ENCODE results near the gene FRG2B. TPM values are rescaled to one million over a fixed set of nuclear protein-coding genes. Genes with fewer than 3 reads are reported as not detected.

FRG2B gene
- total and polyA plus RNA-seq, 10 donors: not detected

GRCh38 chr10:133618851-133619250 lies 7.7 kb downstream of the FRG2B start:
- TF ChIP-seq POLR2A (IDR thresholded peaks at IDR 0.05): no peak
- no peak for TF ChIP-seq POLR2AphosphoS5 (IDR thresholded peaks at IDR 0.05)
- no peak for TF ChIP-seq CTCF (IDR thresholded peaks at IDR 0.05 in 8 of 11, conservative IDR thresholded peaks at IDR 0.05 in 3 of 11)
- 73 to 90% (median 83%) methylated on average over 7 of the region's 7 CpGs for WGBS, 5 donors
- Histone ChIP-seq H3K4me1 (no peaks in the 10 kb centered on the region), H3K27ac (no peak overlapping the region), H3K9me3 (no peaks in the 10 kb centered on the region), H3K27me3 (replicated peaks in 1 of 7) (peaks cover 0 to 38% (median 5%) of the 10 kb centered on the region in 7 donors), H3K4me3 (no peak overlapping the region), H3K36me3 (no peaks in the 10 kb centered on the region)
- intact Hi-C loops (cut with DNase I; ENCODE audit: low total_unique reads): no loop called here
- no peak for DNase-seq

GRCh38 chr10:133617196-133617595 lies 9.4 kb downstream of the FRG2B start:
- Histone ChIP-seq H3K36me3 (no peaks in the 10 kb centered on the region), H3K4me1 (no peaks in the 10 kb centered on the region), H3K4me3 (no peak overlapping the region), H3K9me3 (peaks cover 0 to 6% (median 0%) of the 10 kb centered on the region in 8 donors), H3K27ac (no peak overlapping the region), H3K27me3 (replicated peaks in 1 of 7) (peaks cover 0 to 26% (median 5%) of the 10 kb centered on the region in 7 donors)
- TF ChIP-seq POLR2A (IDR thresholded peaks at IDR 0.05) (no peak), POLR2AphosphoS5 (IDR thresholded peaks at IDR 0.05) (no peak), CTCF (IDR thresholded peaks at IDR 0.05 in 8 of 11, conservative IDR thresholded peaks at IDR 0.05 in 3 of 11) (no peak)
- WGBS, 5 donors: 81 to 94% (median 91%) methylated on average over 7 of the region's 7 CpGs
- intact Hi-C loops (cut with DNase I; ENCODE audit: low total_unique reads): no loop called here
- no peak for DNase-seq

GRCh38 chr10:133616371-133617130 lies 10.0 kb downstream of the FRG2B start:
- intact Hi-C loops (cut with DNase I; ENCODE audit: low total_unique reads): no loop called here
- Histone ChIP-seq H3K27me3 (replicated peaks in 1 of 7) (peaks cover 0 to 20% (median under 1%) of the 10 kb centered on the region in 7 donors), H3K9me3 (peaks cover 0 to 7% (median 0%) of the 10 kb centered on the region in 8 donors), H3K4me3 (no peak overlapping the region), H3K4me1 (no peaks in the 10 kb centered on the region), H3K27ac (no peak overlapping the region), H3K36me3 (no peaks in the 10 kb centered on the region)
- DNase-seq: no peak
- 86 to 97% (median 93%) methylated on average over 8 of the region's 8 CpGs for WGBS, 5 donors
- TF ChIP-seq POLR2AphosphoS5 (IDR thresholded peaks at IDR 0.05) (no peak), POLR2A (IDR thresholded peaks at IDR 0.05) (no peak), CTCF (IDR thresholded peaks at IDR 0.05 in 8 of 11, conservative IDR thresholded peaks at IDR 0.05 in 3 of 11) (no peak)

GRCh38 chr10:133614830-133615580 lies 11.6 kb downstream of the FRG2B start:
- intact Hi-C loops (cut with DNase I; ENCODE audit: low total_unique reads): no loop called here
- Histone ChIP-seq H3K27me3 (replicated peaks in 1 of 7) (peaks cover 0 to 4% (median 0%) of the 10 kb centered on the region in 7 donors), H3K27ac (no peak overlapping the region), H3K4me3 (no peak overlapping the region), H3K4me1 (no peaks in the 10 kb centered on the region), H3K9me3 (peaks cover 0 to 7% (median 0%) of the 10 kb centered on the region in 8 donors), H3K36me3 (no peaks in the 10 kb centered on the region)
- TF ChIP-seq POLR2AphosphoS5 (IDR thresholded peaks at IDR 0.05) (no peak), POLR2A (IDR thresholded peaks at IDR 0.05) (no peak), CTCF (IDR thresholded peaks at IDR 0.05 in 8 of 11, conservative IDR thresholded peaks at IDR 0.05 in 3 of 11) (no peak)
- WGBS, 5 donors: 84 to 88% (median 86%) methylated on average over 10 of the region's 10 CpGs
- no peak for DNase-seq

All from spleen (tissue), 11 donors.